AG04449 (cell line): ENCODE measurements around the gene MRO.

ENCODE experiments used
- CTCF ChIA-PET: fragments of 350-600 bp; formaldehyde crosslinking; extraction: SDS; loops from one replicate; lab custom pipeline; 2021; ENCODE audit warnings: antibody characterized with exemption; lab: Yijun Ruan, JAX
- POLR2A ChIA-PET: fragments of 400-600, 350-600 bp; formaldehyde crosslinking; extraction: SDS; loops from one replicate; lab custom pipeline; 2020; ENCODE audit warnings: antibody characterized with exemption, inconsistent platforms; lab: Yijun Ruan, JAX
- DNase-seq: peaks from one replicate; pipeline ENCODE4 v3.0.0-alpha.2; 2010; ENCODE audit warnings: low read depth, low spot score
- H3K4me3 ChIP-seq: 2 replicates; pipeline ENCODE4 v1.5.1; 2011; ENCODE audit warnings: low read depth, mild to moderate bottlenecking, control low read depth, low read length
- TF ChIP-seq, protein P1 (sequence below): IDR thresholded peaks from one replicate; pipeline ENCODE4 v1.5.1; 2011; ENCODE audit warnings: mild to moderate bottlenecking, moderate library complexity, low read length, control low read depth, inconsistent platforms; ENCODE audit not compliant: insufficient read depth; ENCODE audit errors: missing control alignments

MRO gene

DNA sequence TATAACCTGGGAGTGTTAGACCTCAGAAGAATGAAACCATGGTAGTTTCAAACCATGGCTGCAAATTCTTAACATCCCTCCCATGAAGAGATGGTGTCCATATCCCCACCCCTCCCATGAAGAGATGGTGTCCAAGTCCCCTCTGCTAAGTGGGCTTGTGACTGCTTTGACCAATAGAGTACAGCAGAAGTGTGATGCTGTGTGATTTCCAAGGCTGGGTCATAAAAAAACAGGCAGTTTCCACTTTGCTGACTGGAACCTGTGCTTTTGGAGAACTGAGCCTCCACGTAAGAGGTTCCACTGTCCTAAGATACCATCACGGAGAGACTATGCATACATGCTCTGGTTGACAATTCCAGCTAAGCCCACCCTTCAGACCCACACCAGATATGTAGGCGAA lies 65.5 kb downstream of the MRO start:
- TF ChIP-seq, protein P1, sequence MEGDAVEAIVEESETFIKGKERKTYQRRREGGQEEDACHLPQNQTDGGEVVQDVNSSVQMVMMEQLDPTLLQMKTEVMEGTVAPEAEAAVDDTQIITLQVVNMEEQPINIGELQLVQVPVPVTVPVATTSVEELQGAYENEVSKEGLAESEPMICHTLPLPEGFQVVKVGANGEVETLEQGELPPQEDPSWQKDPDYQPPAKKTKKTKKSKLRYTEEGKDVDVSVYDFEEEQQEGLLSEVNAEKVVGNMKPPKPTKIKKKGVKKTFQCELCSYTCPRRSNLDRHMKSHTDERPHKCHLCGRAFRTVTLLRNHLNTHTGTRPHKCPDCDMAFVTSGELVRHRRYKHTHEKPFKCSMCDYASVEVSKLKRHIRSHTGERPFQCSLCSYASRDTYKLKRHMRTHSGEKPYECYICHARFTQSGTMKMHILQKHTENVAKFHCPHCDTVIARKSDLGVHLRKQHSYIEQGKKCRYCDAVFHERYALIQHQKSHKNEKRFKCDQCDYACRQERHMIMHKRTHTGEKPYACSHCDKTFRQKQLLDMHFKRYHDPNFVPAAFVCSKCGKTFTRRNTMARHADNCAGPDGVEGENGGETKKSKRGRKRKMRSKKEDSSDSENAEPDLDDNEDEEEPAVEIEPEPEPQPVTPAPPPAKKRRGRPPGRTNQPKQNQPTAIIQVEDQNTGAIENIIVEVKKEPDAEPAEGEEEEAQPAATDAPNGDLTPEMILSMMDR: no peak
- ChIA-PET POLR2A (no interaction called here), CTCF (no interaction called here)
- no peak for DNase-seq
- H3K4me3 ChIP-seq: no peak overlapping the region

DNA sequence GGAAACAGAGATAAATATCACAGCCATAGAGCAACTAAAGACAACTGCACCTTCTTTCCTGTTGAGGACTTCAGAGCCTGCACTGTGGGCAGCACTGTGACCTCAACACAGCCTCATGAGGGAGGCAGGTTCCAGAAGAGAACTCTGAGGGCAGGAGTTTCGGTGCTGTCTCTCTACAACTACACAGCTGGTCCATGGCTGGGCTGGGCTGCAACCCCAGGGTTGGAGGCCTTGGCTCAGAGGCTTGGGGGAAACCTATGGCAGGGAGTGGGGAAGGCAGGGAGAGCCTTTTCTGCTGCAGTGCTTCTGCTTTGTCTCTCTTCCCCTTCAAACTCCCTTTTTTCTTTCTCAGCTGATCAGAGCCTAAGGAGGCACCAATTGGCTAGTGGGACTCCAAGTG lies 66.5 kb downstream of the MRO start:
- no peak overlapping the region for H3K4me3 ChIP-seq
- no peak for DNase-seq
- POLR2A ChIA-PET: no interaction called here
- CTCF ChIA-PET: no interaction called here
- TF ChIP-seq, protein P1: no peak

DNA sequence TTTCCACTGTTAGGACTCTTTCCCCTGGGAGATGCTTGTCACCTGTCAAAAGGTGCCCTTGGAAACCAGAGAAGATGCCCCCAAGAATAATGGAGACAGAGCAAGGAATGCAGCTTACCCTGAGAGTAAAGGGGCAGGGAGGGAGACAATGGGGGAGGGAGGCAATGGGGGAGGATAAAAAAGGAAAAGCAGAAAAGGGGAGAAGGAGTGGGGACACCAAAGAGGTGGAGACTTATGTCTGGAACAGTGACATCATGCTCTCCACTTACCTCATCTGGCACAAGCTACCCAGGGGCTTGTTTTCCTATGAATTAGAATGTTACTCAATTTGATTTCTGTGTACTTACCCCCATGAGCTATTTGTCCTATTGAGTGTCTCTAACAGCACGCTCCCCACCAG lies 67.9 kb downstream of the MRO start:
- ChIA-PET CTCF (no interaction called here), POLR2A (no interaction called here)
- H3K4me3 ChIP-seq: no peak overlapping the region
- DNase-seq: no peak
- TF ChIP-seq, protein P1: no peak

DNA sequence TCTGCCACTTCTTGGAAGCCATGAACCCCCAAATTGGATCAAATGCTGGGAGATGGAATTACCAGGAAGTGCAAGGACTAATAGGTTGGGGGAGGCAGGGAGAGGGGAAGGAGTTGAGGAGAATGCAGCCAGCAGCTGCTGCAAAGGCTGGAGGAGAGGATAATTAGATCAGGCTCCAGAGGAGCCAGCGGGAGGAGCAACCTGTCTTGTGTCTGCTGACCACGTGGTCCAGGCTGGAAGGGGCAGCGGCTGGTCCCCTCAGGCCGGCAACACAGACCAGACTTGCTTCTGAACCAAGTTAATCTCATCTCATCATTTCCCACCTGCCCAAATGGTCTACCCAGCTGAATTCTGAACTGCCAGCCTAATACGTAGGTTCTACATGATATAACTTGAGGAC lies 68.3 kb downstream of the MRO start:
- CTCF ChIA-PET: no interaction called here
- POLR2A ChIA-PET: no interaction called here
- H3K4me3 ChIP-seq: no peak overlapping the region
- DNase-seq: no peak
- TF ChIP-seq, protein P1: no peak

DNA sequence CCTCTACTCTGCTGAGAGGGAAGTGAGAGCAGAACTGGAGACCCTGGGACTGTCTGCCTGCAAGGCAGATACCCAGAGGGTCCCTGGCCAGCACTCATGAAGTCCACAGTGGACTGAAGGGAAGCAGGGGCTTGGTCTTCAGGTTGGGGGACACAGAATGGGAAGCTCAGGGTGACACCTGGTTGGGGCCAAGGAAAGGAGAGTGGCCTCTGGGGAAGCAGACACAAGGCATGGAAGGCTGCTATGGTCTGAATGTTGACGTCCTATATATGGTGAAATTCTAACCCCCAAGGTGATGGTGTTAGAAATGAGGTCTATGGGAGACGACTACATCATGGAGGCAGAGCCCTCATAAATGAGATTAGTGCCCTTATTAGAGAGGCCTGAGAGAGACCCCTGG lies 69.3 kb downstream of the MRO start:
- ChIA-PET CTCF (no interaction called here), POLR2A (no interaction called here)
- H3K4me3 ChIP-seq: no peak overlapping the region
- TF ChIP-seq, protein P1: no peak
- DNase-seq: no peak

DNA sequence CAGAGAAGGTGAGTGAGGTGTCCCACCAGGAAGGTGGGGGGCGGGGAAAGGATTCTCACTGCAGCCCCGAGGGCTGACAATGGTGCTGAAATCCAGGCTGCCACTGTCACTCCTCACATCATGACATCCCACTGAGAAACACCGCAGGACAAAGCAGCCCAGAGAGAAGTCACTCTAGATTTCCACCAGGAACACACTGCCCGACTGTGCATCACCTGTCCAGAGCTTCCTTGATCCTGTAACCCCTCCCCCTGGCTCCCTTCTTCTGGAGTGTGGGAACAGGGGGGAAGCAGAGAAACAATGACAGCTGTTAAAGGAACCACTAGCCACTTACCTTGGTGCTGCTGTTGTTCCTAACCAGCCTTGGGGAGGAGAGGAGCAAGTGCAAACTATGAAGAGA lies 69.9 kb downstream of the MRO start:
- TF ChIP-seq, protein P1: no peak
- H3K4me3 ChIP-seq: no peak overlapping the region
- ChIA-PET POLR2A (no interaction called here), CTCF (no interaction called here)
- DNase-seq: no peak

DNA sequence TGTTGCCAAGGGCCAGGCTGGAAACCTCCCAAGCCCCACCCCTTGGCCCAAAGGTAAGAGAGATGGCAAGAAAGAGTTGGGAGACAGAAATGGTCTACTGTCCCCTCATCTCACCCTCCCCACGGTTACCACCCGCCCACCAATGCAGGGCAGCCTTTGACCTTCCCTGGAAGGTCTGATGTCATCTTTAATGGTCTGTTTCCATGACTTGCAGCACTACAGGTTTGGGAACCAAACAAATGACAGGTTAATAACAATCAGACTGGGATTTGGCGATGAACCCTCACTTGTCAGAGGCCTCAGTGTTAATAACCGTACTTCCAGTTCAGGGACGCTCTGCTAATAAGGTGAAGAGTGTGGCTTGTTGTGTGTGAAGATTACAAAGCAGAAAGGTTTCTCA lies 70.4 kb downstream of the MRO start:
- CTCF ChIA-PET: no interaction called here
- TF ChIP-seq, protein P1: no peak
- POLR2A ChIA-PET: no interaction called here
- H3K4me3 ChIP-seq: no peak overlapping the region
- DNase-seq: no peak
